Measurements from ENCODE around the gene SEPTIN1. TPM values are rescaled to one million over a fixed set of nuclear protein-coding genes. Genes with fewer than 3 reads are reported as not detected.
A peak's percentile ranks its signal among the peaks of the same experiment; 100 is the strongest.

The SEPTIN1 gene
- total RNA-seq, 1 experiment from 2014 or later = 1.4 TPM

GRCh38 chr16:30357085-30357714 is 25.2 kb downstream of the SEPTIN1 start:
- Histone ChIP-seq H3K4me1 (ENCODE audit: insufficient read depth, low read length) (no peaks in the 10 kb centered on the region), H2BK20ac (ENCODE audit: low read depth, low read length, poor library complexity, severe bottlenecking) (no peak overlapping the region), H3K79me1 (ENCODE audit: insufficient read depth, low read depth, low read length, poor library complexity, severe bottlenecking) (peaks cover 8% of the 10 kb centered on the region), H2AFZ (ENCODE audit: low read length) (no peak overlapping the region), H3T11ph (ENCODE audit: low read length) (no peak overlapping the region), H4K8ac (replicated peaks; ENCODE audit: insufficient read length, low read depth, low read length) (no peak overlapping the region), H3K9ac (ENCODE audit: extremely low read depth, insufficient read length, low read length) (no peak overlapping the region), H3K27ac (ENCODE audit: insufficient read length, low read depth, low read length) (no peak overlapping the region), H2BK15ac (ENCODE audit: low read depth, low read length) (no peak overlapping the region), H2BK120ac (ENCODE audit: low read depth, low read length, poor library complexity, severe bottlenecking) (no peak overlapping the region), H3K23me2 (ENCODE audit: insufficient read length, low read depth, low read length, poor library complexity, severe bottlenecking) (peaks cover 13% of the 10 kb centered on the region), H4K20me1 (ENCODE audit: control insufficient read depth, insufficient read depth, insufficient read length) (no peaks in the 10 kb centered on the region), H4K91ac (ENCODE audit: insufficient read length, low read depth, low read length) (no peak overlapping the region), H3K56ac (ENCODE audit: insufficient read length, low read depth, low read length) (no peak overlapping the region), H3K23ac (ENCODE audit: insufficient read length, low read depth, low read length) (no peak overlapping the region), H3K4ac (ENCODE audit: low read depth, low read length) (no peak overlapping the region), H3K14ac (ENCODE audit: insufficient read depth, low read length) (no peak overlapping the region), H3K18ac (ENCODE audit: insufficient read length, low read depth, low read length) (no peak overlapping the region), H3K9me3 (ENCODE audit: control insufficient read depth, low read depth, low read length) (no peaks in the 10 kb centered on the region), H3K4me2 (ENCODE audit: insufficient read depth, insufficient read length, low read length) (no peak overlapping the region), H2AK5ac (ENCODE audit: insufficient read length, low read length) (no peak overlapping the region), H2BK5ac (ENCODE audit: insufficient read length, low read length) (no peak overlapping the region), H4K5ac (ENCODE audit: insufficient read length, low read depth, low read length) (no peak overlapping the region), H3K79me2 (ENCODE audit: insufficient read depth, low read length) (peaks cover 3% of the 10 kb centered on the region; the same call in 1 of the 2 replicates), H3K27me3 (ENCODE audit: insufficient read depth, low read length) (no peaks in the 10 kb centered on the region), H2BK12ac (ENCODE audit: insufficient read length, low read depth, low read length) (no peak overlapping the region)
- H3K9me3 Mint-ChIP-seq = 0 out of 5 replicates have a peak, but pooled peaks cover 0 to 2% of the 10 kb centered on the region in 2 experiments
- H3K27me3 Mint-ChIP-seq (ENCODE audit: low read depth) = no peaks in the 10 kb centered on the region; the same call in 1 of the 2 replicates
- H3K27ac Mint-ChIP-seq = peak overlapping the region in 2 of 3 experiments; percentile 61 to 70; a peak in 3 of 7 replicates
- no peak for TF ChIP-seq CTCF (conservative IDR thresholded peaks at IDR 0.05)
- H3K36me3 Mint-ChIP-seq (ENCODE audit: insufficient read depth in 1 of 3, low read depth in 3 of 3) = peaks cover 18 to 58% (median 47%) of the 10 kb centered on the region in 3 experiments
- DNase-seq = no peak
- peaks cover 23 to 36% of the 10 kb centered on the region in 2 experiments for H3K4me1 Mint-ChIP-seq
- WGBS (ENCODE audit: extremely low coverage, insufficient read length, low lambda C conversion rate) = no CpG with 5 or more reads among the region's 5 CpGs
- H3K4me3 Mint-ChIP-seq = peak overlapping the region; percentile 5 to 54; a peak in 3 of 5 replicates
